Omental fat pad (tissue), 4 donors: ENCODE measurements around the gene SYT2. TPM values are rescaled to one million over a fixed set of nuclear protein-coding genes. Genes with fewer than 3 reads are reported as not detected.
"Not testable (repeated sequence)": the region's sequence is repeated elsewhere in the genome, so short reads cannot be mapped to it uniquely, and the experiment has no call there.

Experiments
- ATAC-seq: fragments of 150-250 bp; one replicate; pipeline ENCODE4 v1.9.1; 2016; ENCODE audit warnings: mild to moderate bottlenecking, moderate library complexity; ENCODE audit not compliant: low FRiP score
- DNase-seq: peaks from one replicate; pipeline ENCODE4 v3.0.0-alpha.2; 2019; ENCODE audit warnings: low spot score
- total RNA-seq, 4 donors: library from RNA; depleted of rRNA; stranded (reverse); fragments of >200 nt; gene quantifications; one replicate each; pipeline ENCODE4 v1.1.0, GENCODE V29; 2016
- TF ChIP-seq, protein P1 (sequence below), 3 donors: fragments of 450-650 bp; IDR thresholded peaks; one replicate each; pipeline ENCODE4 v1.5.1; 2016 to 2017; ENCODE audit warnings: antibody characterized with exemption in 3 of 3, mild to moderate bottlenecking in 3 of 3, moderate library complexity in 2 of 3

SYT2 gene
- total RNA-seq, 4 donors from 2014 or later: 0.12 TPM; not detected in 3

DNA sequence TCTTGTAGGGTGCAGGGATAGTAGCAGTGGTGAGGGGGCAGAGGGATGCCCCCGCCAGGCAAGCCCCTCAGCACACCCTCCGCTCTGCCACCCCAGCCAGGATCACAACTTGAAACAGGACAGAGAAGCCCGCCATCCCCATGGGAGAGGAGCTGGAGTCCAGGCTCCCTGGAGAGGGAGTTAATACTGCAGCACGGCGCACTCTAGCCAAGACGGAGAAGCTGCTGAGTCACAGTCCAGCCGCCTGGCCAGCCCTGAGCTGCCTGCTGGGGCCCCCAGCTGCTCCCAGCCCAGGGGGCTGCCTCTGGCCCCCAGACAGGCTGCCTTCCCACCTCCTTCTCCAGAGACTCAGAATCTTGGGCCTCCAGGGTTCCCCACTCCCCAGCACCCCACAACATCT lies 87.2 kb downstream of the SYT2 start:
- TF ChIP-seq, protein P1, sequence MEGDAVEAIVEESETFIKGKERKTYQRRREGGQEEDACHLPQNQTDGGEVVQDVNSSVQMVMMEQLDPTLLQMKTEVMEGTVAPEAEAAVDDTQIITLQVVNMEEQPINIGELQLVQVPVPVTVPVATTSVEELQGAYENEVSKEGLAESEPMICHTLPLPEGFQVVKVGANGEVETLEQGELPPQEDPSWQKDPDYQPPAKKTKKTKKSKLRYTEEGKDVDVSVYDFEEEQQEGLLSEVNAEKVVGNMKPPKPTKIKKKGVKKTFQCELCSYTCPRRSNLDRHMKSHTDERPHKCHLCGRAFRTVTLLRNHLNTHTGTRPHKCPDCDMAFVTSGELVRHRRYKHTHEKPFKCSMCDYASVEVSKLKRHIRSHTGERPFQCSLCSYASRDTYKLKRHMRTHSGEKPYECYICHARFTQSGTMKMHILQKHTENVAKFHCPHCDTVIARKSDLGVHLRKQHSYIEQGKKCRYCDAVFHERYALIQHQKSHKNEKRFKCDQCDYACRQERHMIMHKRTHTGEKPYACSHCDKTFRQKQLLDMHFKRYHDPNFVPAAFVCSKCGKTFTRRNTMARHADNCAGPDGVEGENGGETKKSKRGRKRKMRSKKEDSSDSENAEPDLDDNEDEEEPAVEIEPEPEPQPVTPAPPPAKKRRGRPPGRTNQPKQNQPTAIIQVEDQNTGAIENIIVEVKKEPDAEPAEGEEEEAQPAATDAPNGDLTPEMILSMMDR (IDR thresholded peaks at IDR 0.05): no peak
- ATAC-seq (no peak), DNase-seq (no peak)

DNA sequence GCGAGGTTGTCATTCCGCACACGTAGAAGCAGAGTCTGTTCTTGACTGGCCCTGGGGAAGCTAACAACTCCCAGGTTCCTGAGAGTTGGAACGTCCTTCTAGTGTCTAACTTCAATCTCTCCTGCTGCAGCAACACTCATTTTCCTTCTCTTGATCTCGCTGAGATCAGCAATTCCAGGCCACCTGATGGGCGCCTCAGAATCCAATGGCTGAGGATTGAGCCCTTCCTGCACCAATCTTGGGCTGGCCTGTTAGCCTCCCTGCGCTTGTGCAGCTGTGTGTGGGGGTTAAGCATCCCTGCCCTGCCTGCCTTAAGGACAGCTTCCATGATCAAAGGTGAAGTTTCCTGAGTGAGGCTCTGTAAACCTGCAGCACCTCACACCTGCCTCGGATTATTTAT lies 87.9 kb downstream of the SYT2 start:
- DNase-seq: no peak
- ATAC-seq: no peak
- TF ChIP-seq, protein P1 (IDR thresholded peaks at IDR 0.05): no peak

DNA sequence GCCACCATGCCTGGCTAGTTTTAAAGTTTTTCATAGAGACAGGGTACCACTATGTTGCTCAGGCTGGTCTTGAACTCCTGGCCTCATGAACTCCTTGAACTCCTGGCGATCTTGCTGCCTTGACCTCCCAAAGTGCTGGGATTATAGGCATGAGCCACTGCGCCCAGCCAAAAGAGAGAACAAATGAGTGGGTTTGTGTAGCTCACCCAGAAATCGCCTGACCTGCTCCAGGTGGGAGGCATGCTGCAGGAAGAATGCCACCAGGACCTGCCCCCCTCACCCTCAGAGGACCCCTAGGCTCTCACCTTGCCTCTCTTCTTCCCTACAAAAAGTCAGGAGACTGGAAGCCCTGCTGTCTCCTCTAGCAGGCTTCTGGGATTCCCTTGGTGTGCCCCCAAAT lies 88.8 kb downstream of the SYT2 start:
- no peak for DNase-seq
- TF ChIP-seq, protein P1 (IDR thresholded peaks at IDR 0.05): no peak
- ATAC-seq: no peak

DNA sequence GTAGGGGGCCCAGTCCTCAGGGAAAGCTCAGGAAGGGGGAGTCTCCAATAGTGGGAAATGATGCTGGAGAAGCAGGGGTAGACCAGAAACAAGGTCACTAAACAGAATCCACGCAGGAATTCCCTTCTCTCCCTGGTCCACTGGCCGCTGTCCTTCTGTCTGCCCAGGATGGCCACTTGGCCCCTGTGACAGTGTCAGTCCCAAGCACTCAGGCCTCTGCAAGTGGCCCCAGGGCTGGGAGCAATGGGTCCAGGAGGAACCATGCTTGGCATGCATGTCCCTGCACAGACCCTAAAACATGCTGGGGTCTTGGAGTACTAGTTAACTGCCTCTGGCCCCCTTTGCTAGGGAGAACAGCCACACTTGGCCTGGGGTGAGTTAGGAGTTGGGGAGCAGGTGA lies 90.2 kb downstream of the SYT2 start:
- not testable (repeated sequence) for DNase-seq, ATAC-seq

DNA sequence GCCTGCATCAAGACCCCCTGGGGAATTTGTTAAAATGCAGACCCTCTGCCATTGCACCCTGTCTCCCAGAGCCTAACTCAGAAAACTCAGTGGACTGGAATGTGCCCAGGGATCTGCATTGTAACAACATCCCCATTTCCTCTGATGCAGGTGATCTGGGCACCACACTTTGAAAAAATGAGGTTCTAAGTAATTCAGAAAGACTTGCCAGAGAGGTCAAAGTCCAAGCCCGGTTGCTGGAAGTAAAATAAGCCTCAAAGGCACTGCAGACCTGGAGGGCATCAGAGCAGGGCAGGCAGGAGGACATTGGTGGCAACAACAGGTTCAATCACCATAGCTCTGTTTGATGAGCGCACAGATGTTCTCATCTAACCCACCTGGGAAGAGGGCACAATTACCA lies 90.7 kb downstream of the SYT2 start:
- ATAC-seq (no peak), DNase-seq (no peak)
- TF ChIP-seq, protein P1 (IDR thresholded peaks at IDR 0.05): no peak

DNA sequence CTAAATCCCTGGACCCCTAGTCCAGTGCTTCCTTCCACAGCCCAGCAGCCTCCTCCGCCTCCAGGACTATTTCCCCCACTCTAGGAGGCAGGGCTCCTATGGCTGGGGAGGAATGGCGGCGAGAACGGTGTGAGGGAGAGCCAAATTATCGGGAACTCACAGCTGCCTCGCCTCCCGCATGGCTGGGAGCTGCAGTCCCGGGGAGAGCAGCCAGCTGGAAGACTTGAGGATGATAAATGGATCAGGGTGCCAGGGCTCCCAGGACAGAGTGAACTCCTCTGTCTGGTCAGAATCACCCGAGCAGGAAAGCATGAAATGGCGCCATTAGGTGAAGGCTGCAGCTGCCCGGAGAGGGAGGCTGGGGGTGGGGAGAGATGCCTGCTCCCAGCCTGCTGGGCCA lies 91.2 kb downstream of the SYT2 start:
- DNase-seq: not testable (repeated sequence)
- peak; percentile 8 for ATAC-seq

DNA sequence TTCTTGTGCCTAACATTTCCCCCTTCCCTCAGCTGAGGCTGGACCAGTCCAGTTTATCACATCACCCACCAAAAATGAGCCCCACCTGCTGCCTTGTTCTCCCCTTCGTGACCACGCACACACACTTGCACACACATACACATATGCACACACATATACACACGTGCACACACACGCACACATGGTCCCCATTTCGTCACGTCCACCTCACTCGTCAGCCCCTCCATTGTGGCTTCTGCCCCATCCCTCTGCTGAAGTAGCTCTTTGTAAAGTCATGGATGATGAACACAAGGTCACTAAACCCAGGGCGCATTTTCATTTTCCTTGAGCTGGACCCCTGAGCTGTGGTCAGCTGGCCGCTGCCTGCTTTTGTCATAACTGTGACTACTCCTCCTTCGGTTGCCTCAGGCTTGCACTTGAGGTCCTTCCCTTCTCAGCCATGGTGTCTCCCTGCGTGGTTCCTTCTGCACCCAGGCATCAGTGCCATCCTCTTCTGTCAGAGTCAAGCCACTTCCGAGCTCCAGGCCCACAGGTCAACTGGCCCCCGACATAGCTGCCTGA lies 93.8 kb downstream of the SYT2 start:
- DNase-seq (no peak), ATAC-seq (no peak)
- TF ChIP-seq, protein P1 (IDR thresholded peaks at IDR 0.05): no peak

DNA sequence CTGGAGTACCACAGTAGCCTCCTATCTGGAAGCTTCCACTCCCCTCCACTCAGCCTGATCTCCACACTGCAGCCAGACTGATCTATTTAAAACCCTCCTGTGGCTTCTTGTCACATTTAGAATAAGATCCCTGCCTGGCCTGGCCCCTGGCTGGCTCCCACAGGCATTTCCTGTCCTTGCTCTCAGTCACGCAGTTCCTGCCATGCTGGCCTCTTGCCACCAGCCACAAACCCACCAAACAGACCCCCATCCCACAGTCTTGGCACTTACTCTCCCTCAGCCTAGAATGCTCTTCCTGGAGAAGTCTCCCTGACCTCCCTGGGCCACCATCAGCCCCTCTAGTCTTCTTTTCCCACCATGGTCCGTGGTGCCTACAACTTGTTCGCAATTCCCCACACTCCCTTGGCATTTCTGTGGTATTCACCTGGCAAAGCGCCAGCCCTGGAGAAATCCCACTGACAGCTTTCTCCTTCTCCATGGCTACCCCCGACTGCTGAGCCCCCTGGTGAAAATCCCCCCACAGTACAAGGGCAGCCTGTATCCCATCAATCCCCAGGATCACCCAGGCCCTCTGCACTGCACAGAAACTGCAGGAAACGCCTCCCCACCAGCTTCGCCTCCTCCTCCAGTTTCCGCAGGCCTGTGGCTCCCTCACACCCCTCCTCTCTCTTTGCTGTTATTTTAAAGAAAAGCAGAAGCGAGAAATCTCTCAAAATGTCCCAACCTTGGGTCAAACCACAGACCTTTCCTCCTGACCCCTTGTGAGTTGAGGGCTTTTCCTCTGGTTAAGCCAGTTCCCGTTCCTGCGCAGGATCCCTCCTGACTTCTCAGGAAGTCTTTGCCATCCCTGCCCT lies 94.5 kb downstream of the SYT2 start:
- no peak for DNase-seq
- TF ChIP-seq, protein P1 (IDR thresholded peaks at IDR 0.05): no peak
- no peak for ATAC-seq

DNA sequence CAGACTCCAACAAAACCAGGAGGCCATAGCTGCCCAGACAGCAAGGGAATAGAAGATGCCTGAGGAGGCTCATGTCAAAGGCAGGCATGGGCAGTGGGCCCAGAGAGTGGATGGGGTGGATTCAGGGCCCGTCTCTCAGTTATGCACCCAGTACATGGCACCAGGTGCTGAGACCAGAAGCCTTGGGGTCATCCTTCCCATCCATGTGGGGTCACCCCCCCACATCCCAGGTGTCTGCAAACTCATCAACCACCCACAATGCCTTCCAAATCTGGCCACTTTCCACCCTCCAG lies 95.1 kb downstream of the SYT2 start:
- not testable (repeated sequence) for ATAC-seq, DNase-seq

DNA sequence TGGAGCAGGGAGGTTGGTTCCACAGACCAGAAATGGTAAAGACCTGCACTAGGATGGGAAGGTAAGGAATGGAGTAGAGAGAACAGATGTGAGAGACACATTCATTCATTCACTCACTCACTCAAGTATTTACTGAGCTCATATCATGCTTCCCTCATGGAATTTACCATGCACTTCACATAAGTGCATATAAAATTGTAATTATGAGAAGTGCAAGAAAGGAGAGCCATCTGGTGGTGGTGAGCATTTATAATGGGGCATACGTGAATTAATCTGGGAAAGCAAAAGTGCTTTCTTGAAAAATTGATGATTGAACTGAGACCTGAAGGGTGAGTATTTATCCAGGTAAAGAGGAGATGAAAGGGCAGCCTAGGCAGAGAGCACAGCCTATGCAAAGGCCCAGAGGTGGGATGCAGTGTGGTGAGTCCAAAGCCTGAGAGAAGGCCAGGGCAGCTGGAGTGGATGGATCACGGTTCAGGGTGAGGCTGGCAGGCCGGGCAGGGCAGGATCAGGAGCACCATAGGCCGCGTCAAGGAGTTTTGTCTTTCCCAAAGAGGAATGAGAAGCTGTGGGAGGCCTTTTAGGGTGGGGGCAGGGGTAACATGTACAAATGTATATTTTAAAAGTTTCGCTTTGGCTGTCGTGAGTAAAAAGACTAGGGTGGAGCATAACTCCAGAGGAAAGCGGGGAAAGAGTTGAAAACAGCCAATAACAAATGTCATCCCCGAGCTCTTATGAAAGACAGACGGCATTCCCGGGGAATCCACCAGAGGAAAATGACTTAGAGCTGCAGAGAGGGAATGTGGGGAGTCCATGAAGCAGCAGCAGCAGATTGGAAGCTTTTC lies 95.7 kb downstream of the SYT2 start:
- not testable (repeated sequence) for ATAC-seq, DNase-seq
